H1 (cell line): ENCODE results near the gene TTC38. TPM values are rescaled to one million over a fixed set of nuclear protein-coding genes. Genes with fewer than 3 reads are reported as not detected.

Source experiments
- ASH2L ChIP-seq: fragments of 200-600, 300-600 bp; sonication (generic); IDR thresholded peaks from one replicate; pipeline ENCODE4 v1.7.1; 2017; ENCODE audit warnings: low read length
- HDAC6 ChIP-seq: IDR thresholded peaks from one replicate; pipeline ENCODE4 v1.7.1; 2012; ENCODE audit warnings: low read depth, mild to moderate bottlenecking, inconsistent platforms, low read length, moderate library complexity
- RFX5 ChIP-seq: IDR thresholded peaks from 2 replicates; pipeline ENCODE4 v1.6.1; 2011; ENCODE audit warnings: low read depth, low read length, improper control_type of control experiment, borderline replicate concordance
- TAF1 ChIP-seq: IDR thresholded peaks from 2 replicates; pipeline ENCODE4 v1.6.1; 2011; ENCODE audit warnings: mild to moderate bottlenecking, low read depth, low read length
- polyA plus RNA-seq, 7 experiments: library from polyadenylated mRNA; depleted of rRNA in 3 of 7; stranded (reverse) in 5 of 7; unstranded in 2 of 7; fragments of >200 nt in 5 of 7; fragments of 200-250 nt in 2 of 7; gene quantifications; 1 replicate in 5 of 7; 2 replicates in 1 of 7; 4 replicates in 1 of 7; pipeline versions ENCODE4 v1.2.1 to v1.2.3, GENCODE V29; 2011 to 2013; ENCODE audit warnings: missing spikeins in 2 of 7, mixed read lengths in 2 of 7
- total RNA-seq: library from RNA; stranded (reverse); fragmentation: NEBNext Ultra II Directional; extraction: Animal tissue kit (Norgen Biotek cat#: 25700); gene quantifications from 2 replicates; pipeline ENCODE4 v1.2.1, GENCODE V29; 2021
- TF ChIP-seq, protein P1 (sequence below): fragments of 300-600 bp; sonication (generic); IDR thresholded peaks from 2 replicates; pipeline ENCODE4 v1.7.1; 2012; ENCODE audit warnings: low read length, moderate library complexity, mild to moderate bottlenecking, inconsistent platforms; ENCODE audit not compliant: insufficient replicate concordance
- TF ChIP-seq, protein P2 (sequence below): IDR thresholded peaks from 2 replicates; pipeline ENCODE4 v1.6.1; 2012; ENCODE audit warnings: inconsistent platforms
- TF ChIP-seq, protein P3 (sequence below): IDR thresholded peaks from 2 replicates; pipeline ENCODE4 v1.6.1; 2012; ENCODE audit warnings: low read length, inconsistent platforms

TTC38 gene
- total and polyA plus RNA-seq, 2 of the 8 experiments (the other 6 are each of a cell fraction or from before 2014, with no cell fraction given): 25.3 to 34.8 TPM

DNA sequence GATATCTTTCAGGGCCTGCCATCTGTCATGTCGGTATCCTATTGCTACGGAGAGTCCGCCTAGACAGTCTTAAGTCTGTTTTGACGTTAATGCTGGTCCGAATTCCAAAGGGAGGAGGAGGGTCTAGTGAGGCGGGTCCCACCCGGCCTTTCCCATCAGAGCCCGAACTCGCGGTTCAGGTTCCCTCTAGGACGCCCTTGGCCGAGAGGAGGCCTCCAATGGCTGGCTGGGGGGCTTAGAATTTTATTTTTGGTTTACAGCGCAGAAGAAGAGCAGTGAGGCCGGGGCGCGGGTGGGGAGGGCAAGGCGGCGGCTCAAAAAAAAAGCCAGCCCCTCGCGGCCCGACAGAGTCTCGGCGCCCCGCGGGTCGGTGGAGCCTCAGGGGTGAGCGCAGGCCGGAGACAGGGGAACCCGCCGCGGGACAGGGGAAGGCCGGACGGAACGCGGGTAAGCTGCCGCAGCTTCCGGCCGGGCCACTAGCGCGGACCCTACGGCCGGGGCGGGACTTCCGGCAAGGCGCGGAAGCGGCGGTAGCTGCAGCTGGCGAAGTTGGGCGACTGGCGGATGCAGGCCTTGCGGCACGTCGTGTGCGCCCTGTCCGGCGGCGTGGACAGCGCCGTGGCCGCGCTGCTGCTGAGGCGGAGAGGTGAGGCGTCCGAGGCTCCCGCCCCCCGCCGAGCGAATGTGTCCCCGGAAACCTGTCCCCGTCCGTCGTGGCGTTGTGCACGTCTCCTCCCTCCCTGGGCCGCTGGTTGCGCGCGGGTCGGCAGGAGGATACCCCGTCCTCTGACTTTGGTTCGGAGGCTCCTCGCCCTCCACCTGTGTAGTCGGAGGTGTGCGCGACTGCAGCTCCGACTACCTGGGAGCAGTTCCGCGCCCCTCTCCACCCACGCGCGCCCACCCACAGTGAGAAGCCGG is 67.7 kb downstream of the TTC38 start, which contains the start of gene TRMU (continued):
- TF ChIP-seq, protein P1, sequence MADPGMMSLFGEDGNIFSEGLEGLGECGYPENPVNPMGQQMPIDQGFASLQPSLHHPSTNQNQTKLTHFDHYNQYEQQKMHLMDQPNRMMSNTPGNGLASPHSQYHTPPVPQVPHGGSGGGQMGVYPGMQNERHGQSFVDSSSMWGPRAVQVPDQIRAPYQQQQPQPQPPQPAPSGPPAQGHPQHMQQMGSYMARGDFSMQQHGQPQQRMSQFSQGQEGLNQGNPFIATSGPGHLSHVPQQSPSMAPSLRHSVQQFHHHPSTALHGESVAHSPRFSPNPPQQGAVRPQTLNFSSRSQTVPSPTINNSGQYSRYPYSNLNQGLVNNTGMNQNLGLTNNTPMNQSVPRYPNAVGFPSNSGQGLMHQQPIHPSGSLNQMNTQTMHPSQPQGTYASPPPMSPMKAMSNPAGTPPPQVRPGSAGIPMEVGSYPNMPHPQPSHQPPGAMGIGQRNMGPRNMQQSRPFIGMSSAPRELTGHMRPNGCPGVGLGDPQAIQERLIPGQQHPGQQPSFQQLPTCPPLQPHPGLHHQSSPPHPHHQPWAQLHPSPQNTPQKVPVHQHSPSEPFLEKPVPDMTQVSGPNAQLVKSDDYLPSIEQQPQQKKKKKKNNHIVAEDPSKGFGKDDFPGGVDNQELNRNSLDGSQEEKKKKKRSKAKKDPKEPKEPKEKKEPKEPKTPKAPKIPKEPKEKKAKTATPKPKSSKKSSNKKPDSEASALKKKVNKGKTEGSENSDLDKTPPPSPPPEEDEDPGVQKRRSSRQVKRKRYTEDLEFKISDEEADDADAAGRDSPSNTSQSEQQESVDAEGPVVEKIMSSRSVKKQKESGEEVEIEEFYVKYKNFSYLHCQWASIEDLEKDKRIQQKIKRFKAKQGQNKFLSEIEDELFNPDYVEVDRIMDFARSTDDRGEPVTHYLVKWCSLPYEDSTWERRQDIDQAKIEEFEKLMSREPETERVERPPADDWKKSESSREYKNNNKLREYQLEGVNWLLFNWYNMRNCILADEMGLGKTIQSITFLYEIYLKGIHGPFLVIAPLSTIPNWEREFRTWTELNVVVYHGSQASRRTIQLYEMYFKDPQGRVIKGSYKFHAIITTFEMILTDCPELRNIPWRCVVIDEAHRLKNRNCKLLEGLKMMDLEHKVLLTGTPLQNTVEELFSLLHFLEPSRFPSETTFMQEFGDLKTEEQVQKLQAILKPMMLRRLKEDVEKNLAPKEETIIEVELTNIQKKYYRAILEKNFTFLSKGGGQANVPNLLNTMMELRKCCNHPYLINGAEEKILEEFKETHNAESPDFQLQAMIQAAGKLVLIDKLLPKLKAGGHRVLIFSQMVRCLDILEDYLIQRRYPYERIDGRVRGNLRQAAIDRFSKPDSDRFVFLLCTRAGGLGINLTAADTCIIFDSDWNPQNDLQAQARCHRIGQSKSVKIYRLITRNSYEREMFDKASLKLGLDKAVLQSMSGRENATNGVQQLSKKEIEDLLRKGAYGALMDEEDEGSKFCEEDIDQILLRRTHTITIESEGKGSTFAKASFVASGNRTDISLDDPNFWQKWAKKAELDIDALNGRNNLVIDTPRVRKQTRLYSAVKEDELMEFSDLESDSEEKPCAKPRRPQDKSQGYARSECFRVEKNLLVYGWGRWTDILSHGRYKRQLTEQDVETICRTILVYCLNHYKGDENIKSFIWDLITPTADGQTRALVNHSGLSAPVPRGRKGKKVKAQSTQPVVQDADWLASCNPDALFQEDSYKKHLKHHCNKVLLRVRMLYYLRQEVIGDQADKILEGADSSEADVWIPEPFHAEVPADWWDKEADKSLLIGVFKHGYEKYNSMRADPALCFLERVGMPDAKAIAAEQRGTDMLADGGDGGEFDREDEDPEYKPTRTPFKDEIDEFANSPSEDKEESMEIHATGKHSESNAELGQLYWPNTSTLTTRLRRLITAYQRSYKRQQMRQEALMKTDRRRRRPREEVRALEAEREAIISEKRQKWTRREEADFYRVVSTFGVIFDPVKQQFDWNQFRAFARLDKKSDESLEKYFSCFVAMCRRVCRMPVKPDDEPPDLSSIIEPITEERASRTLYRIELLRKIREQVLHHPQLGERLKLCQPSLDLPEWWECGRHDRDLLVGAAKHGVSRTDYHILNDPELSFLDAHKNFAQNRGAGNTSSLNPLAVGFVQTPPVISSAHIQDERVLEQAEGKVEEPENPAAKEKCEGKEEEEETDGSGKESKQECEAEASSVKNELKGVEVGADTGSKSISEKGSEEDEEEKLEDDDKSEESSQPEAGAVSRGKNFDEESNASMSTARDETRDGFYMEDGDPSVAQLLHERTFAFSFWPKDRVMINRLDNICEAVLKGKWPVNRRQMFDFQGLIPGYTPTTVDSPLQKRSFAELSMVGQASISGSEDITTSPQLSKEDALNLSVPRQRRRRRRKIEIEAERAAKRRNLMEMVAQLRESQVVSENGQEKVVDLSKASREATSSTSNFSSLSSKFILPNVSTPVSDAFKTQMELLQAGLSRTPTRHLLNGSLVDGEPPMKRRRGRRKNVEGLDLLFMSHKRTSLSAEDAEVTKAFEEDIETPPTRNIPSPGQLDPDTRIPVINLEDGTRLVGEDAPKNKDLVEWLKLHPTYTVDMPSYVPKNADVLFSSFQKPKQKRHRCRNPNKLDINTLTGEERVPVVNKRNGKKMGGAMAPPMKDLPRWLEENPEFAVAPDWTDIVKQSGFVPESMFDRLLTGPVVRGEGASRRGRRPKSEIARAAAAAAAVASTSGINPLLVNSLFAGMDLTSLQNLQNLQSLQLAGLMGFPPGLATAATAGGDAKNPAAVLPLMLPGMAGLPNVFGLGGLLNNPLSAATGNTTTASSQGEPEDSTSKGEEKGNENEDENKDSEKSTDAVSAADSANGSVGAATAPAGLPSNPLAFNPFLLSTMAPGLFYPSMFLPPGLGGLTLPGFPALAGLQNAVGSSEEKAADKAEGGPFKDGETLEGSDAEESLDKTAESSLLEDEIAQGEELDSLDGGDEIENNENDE: no peak
- TF ChIP-seq, protein P2, sequence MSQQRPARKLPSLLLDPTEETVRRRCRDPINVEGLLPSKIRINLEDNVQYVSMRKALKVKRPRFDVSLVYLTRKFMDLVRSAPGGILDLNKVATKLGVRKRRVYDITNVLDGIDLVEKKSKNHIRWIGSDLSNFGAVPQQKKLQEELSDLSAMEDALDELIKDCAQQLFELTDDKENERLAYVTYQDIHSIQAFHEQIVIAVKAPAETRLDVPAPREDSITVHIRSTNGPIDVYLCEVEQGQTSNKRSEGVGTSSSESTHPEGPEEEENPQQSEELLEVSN: no peak
- TF ChIP-seq ASH2L (peak; percentile 91), TAF1 (peak; percentile 92), HDAC6 (no peak), RFX5 (no peak)
- TF ChIP-seq, protein P3, sequence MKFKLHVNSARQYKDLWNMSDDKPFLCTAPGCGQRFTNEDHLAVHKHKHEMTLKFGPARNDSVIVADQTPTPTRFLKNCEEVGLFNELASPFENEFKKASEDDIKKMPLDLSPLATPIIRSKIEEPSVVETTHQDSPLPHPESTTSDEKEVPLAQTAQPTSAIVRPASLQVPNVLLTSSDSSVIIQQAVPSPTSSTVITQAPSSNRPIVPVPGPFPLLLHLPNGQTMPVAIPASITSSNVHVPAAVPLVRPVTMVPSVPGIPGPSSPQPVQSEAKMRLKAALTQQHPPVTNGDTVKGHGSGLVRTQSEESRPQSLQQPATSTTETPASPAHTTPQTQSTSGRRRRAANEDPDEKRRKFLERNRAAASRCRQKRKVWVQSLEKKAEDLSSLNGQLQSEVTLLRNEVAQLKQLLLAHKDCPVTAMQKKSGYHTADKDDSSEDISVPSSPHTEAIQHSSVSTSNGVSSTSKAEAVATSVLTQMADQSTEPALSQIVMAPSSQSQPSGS: no peak
